GM12873 (cell line): ENCODE results near the gene GPATCH1.

ENCODE experiments used
- TF ChIP-seq, protein P1 (sequence below): IDR thresholded peaks from 2 replicates; pipeline ENCODE4 v1.5.1; 2012; ENCODE audit warnings: low read depth, mild to moderate bottlenecking, moderate library complexity, low read length, control low read depth; ENCODE audit not compliant: insufficient read depth; ENCODE audit errors: missing control alignments

The GPATCH1 gene

DNA sequence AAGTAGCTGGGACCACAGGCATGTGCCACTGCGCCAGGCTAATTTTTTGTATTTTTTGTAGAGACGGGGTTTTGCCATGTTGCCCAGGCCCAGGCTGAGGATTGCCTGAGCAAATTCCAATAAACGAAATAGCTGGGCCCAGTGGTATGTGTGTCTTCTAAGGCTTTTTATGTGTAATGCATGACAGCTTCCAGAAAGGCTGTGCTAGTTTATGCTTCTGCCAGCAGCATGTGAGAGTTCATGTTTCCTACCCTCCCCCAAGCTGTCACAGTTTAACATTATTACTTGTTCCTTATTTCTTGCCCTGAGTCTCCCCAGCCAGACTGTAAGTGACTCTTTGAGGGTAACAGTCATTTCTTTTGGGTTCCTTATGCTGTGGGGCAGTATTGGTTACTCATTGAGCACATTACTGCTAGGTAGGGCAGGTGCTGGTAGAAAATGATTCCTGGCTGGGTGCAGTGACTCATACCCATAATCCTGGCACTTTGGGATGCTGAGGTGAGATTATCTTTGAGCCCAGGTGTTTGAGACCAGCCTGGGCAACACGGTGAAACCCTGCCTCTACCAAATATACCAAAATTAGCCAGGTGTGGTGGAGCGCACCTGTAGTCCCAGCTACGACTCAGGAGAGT, 13.6 kb downstream of the GPATCH1 start:
- TF ChIP-seq, protein P1, sequence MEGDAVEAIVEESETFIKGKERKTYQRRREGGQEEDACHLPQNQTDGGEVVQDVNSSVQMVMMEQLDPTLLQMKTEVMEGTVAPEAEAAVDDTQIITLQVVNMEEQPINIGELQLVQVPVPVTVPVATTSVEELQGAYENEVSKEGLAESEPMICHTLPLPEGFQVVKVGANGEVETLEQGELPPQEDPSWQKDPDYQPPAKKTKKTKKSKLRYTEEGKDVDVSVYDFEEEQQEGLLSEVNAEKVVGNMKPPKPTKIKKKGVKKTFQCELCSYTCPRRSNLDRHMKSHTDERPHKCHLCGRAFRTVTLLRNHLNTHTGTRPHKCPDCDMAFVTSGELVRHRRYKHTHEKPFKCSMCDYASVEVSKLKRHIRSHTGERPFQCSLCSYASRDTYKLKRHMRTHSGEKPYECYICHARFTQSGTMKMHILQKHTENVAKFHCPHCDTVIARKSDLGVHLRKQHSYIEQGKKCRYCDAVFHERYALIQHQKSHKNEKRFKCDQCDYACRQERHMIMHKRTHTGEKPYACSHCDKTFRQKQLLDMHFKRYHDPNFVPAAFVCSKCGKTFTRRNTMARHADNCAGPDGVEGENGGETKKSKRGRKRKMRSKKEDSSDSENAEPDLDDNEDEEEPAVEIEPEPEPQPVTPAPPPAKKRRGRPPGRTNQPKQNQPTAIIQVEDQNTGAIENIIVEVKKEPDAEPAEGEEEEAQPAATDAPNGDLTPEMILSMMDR: no peak

DNA sequence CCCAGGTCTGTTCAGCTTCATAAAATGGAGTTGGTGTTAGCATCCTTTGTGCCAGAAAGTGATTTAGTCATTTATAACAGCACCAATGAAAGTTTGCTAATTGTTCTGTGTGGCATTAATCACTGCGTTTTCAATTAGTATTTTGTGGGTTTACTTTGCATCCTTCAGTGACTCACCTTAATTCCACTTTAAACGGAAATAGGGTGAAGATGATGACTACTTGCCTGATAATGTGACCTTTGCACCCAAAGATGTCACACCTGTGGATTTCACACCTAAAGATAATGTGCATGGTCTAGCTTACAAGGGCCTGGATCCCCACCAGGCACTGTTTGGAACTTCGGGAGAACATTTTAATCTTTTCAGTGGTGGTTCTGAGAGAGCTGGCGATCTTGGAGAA, 15.0 kb downstream of the GPATCH1 start:
- TF ChIP-seq, protein P1: no peak

DNA sequence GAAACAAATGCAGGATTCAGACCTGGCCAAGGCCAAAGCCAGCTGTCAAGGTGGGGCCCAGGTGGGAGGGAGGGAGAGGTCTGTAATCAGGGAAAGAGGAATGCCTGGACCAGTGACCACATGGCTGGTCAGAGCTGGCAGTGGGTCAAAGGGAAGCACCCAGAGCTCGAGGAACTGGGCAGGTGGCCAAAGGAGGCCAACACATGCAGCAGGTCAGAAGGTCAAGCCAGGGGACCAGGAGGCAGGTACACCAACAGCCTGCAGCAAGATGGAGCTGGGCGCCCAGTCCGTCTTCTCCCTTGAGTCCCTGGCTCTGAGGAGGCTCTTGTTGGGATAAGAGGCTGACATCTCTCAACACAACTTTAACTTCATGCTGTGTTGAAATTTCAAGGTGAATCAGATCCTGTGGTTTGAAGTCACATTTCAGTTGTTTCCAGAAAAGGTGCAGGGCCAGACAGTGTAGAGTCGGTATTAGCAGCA, 17.1 kb downstream of the GPATCH1 start:
- TF ChIP-seq, protein P1: no peak

DNA sequence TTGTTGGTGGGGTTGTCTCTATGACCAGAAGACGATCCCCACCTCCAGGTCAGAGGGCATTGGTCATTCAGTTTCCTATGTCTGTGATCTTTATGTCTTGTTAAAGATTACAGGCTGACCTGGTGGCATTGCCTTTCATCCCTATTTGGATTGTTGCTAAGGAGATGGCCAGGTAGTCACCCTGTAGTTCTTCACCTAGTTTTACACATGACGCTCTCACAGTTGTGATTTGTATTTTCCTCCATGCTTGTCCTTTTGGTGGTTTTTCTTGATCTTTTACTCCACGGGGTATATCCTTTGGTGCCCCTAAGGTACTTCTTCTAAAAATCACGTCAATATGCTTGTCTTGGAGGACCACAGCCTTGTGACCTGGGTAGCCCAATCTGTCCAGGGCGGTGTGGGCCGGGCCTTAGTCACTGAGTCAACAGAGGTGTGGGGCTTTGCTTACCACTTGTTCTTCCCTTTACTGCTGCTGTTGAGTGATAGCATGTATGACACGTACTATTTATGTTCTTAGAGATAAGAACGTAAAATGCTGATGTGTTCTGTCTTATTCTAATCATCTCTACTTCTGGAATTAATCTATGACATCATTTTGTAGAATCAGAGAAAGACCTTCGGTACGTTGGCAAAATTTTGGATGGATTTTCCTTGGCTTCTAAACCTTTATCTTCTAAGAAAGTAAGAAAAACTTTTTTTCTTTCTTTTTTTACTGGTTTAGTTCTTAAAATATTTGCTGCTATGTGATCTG, 20.1 kb downstream of the GPATCH1 start:
- TF ChIP-seq, protein P1: no peak

DNA sequence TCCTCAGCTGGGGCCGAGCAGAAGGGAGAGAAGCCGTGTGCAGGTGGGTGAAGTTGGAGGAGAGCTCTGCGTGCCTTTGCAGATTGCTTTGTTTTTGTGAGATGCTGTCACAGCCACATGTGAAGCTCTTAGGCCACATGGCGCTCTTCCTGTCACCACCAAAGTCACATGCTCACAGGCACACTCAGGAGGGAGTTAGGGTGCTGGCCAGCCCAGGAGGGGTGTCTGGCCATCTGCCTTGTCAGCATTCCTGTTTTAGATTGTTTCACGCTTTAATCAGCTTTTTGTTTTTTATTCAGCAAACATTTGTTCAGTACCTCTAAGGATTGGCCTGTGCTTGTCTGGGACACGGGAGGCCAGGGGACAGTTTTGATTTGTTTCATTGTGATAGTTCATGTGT, 21.9 kb downstream of the GPATCH1 start:
- TF ChIP-seq, protein P1: no peak

DNA sequence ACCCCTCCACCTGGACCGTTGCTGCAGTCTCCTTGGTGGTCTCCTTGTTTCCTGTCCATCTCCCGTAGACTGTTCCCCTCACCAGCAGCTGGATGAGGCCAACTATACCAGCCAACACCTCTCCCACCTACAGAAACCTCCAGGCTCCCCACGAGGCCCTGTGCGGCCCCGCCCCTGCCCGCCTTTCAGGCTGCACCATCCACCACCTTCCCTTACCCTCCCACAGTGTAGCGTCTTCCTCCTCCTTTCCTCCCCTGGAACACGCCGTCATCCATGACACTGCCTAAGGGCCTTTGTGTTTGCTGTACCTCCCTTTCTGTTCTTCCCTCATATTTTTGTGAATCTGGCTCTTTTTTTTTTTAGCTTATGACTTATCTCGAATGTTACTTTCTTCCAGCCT, 27.2 kb downstream of the GPATCH1 start:
- TF ChIP-seq, protein P1: no peak

DNA sequence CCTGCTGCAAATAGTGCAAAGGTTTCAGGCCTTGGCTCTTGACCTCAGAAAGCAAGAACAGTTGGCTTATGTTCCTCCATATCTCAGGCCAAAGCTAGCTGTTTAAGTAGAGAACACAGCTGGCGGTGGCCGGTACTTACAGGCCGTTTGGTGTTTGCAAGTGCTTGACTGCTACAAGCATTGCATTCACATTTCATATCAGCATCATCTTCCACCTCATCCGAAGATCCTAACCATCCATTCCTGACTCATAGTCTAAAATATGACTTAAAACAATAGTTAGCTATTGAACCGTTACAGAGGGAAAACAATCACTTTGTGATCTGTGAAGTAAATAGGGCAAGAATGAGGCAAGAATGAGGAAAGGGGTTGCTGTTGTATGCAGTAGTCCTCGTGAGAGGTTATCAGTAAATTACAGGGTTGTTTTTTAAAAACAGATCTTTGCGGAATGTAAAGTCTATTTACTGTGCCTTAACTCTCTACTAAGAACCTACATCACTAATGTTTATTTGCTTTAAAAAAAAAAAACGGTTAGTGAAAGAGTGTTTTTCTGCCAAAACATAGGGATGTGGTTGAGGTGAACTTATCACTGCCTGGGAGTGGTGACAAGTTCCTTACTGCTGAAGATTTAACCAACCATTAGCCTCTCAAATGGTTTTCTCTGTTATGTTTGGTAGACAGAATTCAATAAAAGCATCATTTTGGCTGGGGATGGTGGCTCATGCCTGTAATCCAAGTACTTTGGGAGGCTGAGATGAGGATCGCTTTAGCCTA, 29.3 kb downstream of the GPATCH1 start:
- TF ChIP-seq, protein P1: no peak
